GM19043 (cell line): Measurements from ENCODE around the gene DSCAML1.
"Not testable (repeated sequence)": the region's sequence is repeated elsewhere in the genome, so short reads cannot be mapped to it uniquely, and the experiment has no call there.

Source experiments
- ATAC-seq: cut with Tn5 transposase; IDR thresholded peaks from one replicate; pipeline ENCODE4 v1.9.1; 2021; ENCODE audit warnings: low read depth; ENCODE audit not compliant: unreplicated experiment

Gene DSCAML1

DNA sequence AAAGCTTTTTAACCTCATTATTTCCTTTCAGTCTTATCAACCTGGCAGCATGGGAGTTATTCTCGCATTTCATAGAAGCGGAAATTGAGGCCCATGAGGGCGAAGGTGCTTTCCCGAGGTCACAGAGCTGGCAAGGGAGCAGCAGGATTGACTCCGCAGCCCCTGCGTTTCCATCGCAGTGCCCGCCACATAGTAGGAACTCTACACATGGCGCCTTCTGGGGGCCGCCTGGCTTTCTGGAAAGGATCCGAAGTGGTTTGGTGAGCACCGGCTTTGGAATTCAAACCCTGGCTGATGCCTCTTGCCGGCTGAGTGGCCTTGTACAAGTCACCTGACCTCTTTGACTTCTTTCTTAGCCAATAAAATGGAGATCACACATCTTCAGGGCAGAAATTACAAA is 376.0 kb downstream of the DSCAML1 start:
- ATAC-seq = no peak

- ATAC-seq = no peak
Measured at GRCh38 chr11:117420598-117420997, 376.4 kb downstream of the DSCAML1 start.

- ATAC-seq = no peak
Measured at GRCh38 chr11:117420143-117420485, 376.9 kb downstream of the DSCAML1 start.

- no peak for ATAC-seq
Measured at GRCh38 chr11:117419482-117420142, 377.4 kb downstream of the DSCAML1 start.

DNA sequence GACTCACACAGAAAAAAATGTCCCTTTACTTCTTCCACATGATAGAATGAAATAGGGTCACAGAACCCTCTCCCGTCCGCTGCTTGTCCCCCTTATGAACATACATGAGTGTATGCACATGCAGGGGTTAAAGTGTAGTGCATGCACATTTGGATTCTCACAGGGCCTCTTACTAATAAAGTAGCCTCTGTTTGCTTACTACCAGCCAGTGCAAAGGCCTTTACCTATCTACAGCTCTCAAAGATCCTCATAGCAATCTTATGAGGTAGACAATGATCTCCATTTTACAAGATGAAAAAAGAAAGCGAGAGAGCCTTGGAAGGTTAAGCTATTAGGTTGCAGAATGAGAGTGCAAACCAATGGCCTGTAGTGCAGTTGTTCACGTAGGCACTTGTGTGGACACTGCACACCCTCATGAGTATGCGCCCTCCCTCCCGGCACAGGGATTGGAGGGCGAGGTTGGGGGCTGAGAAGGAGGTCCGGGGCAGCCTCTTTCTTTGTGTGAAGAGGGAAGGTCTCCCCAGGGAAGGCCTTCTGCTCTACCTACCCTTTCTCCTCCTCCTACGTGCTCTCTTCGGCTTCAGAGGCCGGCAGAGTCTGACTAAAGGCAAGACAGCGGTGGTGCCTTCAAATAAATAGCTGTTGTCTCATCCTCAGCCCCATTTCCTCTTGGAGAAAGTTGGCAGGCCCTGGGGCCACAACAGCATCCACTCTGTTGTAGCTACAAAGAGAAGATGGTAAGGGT is 378.1 kb downstream of the DSCAML1 start:
- ATAC-seq = no peak

GRCh38 chr11:117417856-117418255 is 379.2 kb downstream of the DSCAML1 start:
- ATAC-seq = no peak

DNA sequence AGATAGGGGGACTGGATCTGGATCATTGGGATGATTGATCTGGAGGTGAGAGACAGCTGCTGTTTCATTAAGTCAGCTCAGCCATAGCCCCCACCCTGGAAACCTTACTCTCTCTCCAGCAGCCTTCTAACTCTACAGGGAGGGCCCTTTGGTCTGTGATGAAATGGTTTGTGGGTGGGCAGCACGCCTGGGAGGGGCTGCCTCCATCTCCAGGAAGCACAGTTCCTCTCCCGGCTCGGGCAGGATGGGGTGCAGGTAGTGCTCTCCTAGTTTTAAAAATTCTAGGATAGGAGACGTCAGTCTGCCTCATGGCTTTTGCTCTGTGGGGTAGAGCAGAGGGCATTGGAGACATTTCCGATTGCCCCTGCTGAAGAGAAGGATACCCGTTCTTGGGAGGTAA is 379.7 kb downstream of the DSCAML1 start:
- ATAC-seq = no peak

DNA sequence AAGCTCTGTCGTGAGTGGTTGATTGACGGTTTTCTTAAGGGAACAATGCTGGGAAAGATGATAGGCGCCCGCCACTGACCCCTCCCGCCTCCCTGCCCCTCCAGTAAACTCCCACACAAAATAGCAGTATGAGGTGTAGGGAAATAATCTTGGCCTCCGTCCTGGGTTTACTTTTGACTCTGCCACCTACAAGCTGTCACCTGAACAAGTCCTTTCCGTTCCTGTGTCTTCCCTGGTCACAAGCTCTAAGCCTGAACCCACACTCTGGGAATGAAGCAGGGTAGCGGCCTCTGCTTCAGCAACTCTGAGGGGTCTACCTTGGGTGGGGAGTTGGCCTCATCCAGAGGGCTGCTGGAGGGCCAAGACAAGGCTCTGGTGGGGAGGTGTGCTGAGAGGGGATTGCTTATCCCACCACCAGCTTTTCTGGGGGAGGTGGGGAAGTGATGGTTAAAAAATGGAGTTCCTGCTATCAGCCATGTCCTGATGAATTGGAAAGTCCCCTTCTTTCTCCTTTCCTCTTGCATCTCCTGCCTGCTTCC is 381.6 kb downstream of the DSCAML1 start:
- ATAC-seq = no peak

- no peak for ATAC-seq
Measured at GRCh38 chr11:117414724-117415123, 382.3 kb downstream of the DSCAML1 start.

DNA sequence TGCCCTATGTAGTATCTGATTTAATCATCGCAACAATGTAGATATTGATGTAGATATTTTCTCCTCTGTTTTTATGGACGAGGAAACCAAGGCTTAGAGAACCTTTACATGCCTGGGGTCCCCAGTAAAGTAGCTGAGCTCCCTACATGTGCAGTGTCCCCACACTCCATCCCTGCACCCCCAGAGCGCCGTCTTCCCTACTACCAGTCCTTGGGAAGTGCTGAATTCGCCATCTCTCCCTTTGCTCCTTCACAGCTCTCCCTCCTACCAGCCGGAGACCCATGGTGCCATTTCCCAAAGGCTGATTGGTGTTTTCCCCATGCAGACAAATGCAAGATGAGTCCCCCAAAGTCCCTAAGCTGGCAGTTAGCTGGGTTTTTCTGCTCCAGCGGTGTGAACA is 383.4 kb downstream of the DSCAML1 start:
- ATAC-seq = no peak

DNA sequence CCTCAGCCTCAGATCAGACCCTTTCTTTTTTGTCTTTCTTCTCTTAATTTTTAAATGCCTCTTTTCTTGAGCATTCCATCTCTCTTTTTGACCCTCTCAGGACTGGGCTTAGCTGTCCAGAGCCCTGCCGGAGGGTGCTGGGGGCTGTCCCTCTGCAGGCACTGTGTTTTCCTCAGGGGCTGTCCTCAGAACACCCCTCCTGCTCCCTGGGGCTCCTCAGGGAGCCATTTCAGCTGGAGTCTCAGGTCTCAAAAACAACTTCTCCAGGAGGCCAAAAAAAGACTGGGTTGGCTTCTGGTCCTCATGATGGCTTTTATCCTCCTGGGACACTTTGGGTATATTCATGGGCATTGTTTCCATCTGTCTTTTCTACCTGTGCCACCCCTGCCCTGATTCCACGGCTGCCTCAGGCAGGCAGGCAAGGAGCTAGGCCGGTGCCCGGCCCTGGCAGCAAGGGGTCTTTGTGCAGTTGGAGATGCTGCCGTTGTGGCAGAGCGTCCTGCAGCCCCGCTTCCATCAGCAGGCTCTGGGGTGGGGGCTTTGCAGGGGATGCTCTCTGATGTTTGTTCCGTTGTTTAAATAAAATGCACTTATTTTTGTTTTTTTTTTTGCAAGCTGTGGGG is 384.3 kb downstream of the DSCAML1 start:
- no peak for ATAC-seq

- ATAC-seq = no peak
Measured at GRCh38 chr11:117412176-117412575, 384.8 kb downstream of the DSCAML1 start.

- no peak for ATAC-seq
Measured at GRCh38 chr11:117411736-117412135, 385.3 kb downstream of the DSCAML1 start.

GRCh38 chr11:117410861-117411710 is 385.9 kb downstream of the DSCAML1 start:
- no peak for ATAC-seq

DNA sequence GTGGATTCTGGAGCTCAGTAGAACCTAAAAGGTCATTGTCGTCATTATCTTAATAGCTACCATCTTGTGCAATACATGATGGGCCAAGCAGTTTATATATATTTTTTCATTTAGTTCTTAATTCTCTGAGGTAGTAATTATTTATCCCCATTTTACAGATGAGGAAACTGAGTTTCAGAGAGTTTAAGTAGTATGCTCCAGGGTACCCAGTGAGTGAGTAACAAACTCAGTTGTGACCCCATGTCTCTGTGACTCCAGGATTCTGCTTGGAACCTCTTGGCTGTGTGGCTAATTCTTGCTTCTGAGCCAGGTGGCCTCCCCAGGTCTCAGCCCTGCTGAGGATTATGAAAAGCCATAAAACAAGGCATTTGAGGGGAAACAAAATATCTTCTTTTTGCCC is 386.8 kb downstream of the DSCAML1 start:
- no peak for ATAC-seq

DNA sequence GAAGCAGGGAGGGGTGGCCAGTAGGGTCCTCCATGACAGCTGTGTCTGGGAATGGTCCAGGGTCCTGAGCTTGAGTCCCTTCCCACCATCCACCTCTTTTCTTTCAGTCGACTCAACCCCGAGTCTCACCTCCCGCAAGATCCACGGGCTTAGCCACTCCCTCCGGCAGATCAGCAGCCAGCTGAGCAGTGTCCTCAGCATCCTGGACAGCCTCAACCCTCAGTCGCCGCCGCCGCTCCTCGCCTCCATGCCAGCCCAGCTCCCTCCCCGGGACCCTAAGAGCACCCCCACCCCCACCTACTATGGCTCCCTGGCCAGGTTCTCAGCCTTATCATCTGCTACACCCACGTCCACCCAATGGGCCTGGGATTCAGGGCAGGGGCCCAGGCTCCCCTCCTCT is 387.5 kb downstream of the DSCAML1 start:
- ATAC-seq = no peak

GRCh38 chr11:117408356-117408755 is 388.7 kb downstream of the DSCAML1 start:
- no peak for ATAC-seq

DNA sequence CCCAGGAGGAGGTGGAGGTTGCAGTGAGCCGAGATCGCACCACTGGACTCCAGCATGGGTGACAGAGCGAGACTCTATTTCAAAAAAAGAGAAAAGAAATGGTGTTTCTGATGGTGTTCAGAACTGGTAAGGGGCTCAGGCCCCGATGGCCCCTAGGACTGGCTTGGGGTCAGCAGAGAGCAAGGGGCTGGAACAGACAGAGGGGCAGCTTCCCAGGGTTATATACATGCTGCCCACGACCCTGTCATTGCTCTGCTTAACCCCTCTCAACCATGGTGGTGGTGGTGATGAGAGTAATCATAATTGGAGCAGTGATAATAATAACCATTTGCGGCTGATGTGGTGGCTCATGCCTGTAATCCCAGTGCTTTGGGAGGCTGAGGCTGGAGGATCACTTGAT is 390.0 kb downstream of the DSCAML1 start:
- ATAC-seq = no peak

DNA sequence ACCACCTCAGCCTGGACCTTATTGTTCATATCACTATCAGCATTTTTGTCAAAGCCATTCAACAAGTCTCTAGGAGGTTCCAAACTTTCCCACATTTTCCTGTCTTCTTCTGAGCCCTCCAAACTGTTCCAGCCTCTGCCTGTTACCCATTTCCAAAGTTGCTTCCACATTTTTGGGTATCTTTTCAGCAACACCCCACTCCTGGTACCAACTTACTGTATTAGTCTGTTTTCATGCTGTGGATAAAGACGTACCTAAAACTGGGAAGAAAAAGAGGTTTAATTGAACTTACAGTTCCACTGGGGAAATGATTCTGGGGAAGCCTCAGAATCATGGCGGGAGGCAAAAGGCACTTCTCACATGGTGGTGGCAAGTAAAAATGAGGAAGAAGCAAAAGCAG is 391.1 kb downstream of the DSCAML1 start:
- not testable (repeated sequence) for ATAC-seq

GRCh38 chr11:117399100-117399840 is 397.7 kb downstream of the DSCAML1 start:
- not testable (repeated sequence) for ATAC-seq
